ENCODE data around the gene MGST3. TPM values are rescaled to one million over a fixed set of nuclear protein-coding genes. Genes with fewer than 3 reads are reported as not detected.

Gene MGST3
- total RNA-seq, 1 experiment from 2014 or later, result 90.1 TPM

DNA sequence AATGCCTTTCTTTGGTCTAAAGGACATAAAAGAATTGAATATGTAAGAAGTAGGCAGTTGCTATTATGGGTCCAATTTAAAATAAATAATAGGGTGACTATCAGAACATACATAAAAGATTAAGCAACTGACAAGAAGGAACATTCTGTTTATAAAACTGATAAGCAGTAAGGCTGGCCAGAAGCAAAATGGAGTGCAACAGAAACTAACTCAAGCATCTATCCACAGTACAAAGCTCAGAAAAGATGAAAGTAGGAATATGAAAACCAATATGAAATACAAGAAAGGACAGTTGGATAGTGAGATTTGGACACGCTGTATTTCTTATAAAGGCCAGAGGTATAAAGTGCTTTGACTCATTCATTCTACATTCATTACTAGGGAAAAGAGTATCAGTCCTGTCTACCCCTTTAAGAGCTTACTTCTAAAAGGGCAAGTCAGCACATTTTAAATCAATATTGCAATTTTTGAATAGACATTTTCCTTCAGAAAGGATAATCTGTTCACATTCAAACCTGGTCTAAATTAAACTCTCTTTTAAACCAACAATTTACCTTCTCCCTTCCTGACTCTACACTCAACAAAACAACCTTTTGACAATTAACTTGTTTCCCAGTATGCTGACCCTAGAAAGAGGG, 52.9 kb downstream of the MGST3 start:
- Histone ChIP-seq H4K20me1 (ENCODE audit: insufficient read depth) (no peaks in the 10 kb centered on the region), H3K27ac (no peak overlapping the region), H3F3A (ENCODE audit: insufficient read depth, low read depth) (no peaks in the 10 kb centered on the region), H2AFZ (no peak overlapping the region), H3K4me3 (no peak overlapping the region), H3K9me3 (ENCODE audit: insufficient read depth, low read depth) (no peaks in the 10 kb centered on the region), H3K79me2 (ENCODE audit: low read depth) (0 out of 2 replicates have a peak, but pooled peaks cover 14% of the 10 kb centered on the region), H3K4me2 (no peak overlapping the region), H3K4me1 (replicated peaks; ENCODE audit: insufficient read depth) (no peaks in the 10 kb centered on the region), H3K27me3 (ENCODE audit: insufficient read depth, low read depth) (no peaks in the 10 kb centered on the region), H3K36me3 (ENCODE audit: low read depth) (peaks cover 24% of the 10 kb centered on the region), H3K9me2 (ENCODE audit: insufficient read depth) (no peaks in the 10 kb centered on the region)
- intact Hi-C loops (cut with micrococcal nuclease; ENCODE audit: unreplicated experiment), result no loop called here
- DNase-seq, result no peak
- no TSS peak for BruUV-seq (replicated peaks)
- ChIA-PET POLR2A (ENCODE audit: unreplicated experiment) (no interaction called here), CTCF (no interaction called here)
- no peak for TF ChIP-seq EZH2 (IDR thresholded peaks at IDR 0.05; ENCODE audit: low read depth)
- TF ChIP-seq, protein P1, sequence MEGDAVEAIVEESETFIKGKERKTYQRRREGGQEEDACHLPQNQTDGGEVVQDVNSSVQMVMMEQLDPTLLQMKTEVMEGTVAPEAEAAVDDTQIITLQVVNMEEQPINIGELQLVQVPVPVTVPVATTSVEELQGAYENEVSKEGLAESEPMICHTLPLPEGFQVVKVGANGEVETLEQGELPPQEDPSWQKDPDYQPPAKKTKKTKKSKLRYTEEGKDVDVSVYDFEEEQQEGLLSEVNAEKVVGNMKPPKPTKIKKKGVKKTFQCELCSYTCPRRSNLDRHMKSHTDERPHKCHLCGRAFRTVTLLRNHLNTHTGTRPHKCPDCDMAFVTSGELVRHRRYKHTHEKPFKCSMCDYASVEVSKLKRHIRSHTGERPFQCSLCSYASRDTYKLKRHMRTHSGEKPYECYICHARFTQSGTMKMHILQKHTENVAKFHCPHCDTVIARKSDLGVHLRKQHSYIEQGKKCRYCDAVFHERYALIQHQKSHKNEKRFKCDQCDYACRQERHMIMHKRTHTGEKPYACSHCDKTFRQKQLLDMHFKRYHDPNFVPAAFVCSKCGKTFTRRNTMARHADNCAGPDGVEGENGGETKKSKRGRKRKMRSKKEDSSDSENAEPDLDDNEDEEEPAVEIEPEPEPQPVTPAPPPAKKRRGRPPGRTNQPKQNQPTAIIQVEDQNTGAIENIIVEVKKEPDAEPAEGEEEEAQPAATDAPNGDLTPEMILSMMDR (conservative IDR thresholded peaks at IDR 0.05), result no peak

DNA sequence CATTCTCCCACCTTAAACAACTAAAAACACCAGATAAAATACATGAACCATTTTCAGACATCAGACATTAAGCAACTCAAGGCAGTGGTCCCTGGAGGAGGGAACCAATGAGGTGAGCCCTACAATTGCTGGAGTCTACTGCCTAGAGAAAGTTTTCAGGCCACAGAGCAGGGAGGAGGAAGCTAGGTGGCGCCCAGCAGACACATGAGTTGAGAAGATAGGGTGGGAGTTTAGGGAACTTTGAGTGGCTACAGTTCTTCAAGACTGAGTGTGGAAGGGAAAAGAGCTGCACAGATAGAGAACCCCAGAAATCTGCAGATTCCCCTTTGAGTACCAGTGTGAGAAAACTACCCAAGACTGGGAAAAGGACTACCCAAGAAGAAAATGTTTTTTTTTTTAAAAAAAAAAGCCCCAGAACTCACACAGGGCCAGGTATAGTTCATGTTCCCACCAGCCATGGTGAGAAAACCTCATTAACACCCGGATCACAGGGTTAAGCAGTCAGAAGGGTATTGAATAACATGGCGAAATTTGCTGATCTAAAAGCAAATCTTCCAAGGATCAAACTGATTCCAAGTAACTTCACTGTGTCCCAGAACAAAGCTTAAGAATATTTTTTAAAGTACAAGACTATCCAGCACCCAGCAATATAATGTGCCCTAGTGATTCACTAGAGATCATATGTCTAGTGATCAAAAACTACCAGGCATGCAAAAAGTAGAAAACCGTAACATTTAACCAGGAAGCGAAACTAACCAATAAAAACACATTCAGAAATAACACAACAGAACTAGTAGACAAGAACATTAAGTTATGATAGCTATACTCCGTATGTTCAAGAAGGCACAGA, 55.3 kb downstream of the MGST3 start:
- CTCF ChIA-PET, result no interaction called here
- 0 out of 2 replicates have a peak, but pooled peaks cover 17% of the 10 kb centered on the region for H3K79me2 ChIP-seq (ENCODE audit: low read depth)
- H3K27ac ChIP-seq, result no peak overlapping the region
- H3K9me2 ChIP-seq (ENCODE audit: insufficient read depth), result no peaks in the 10 kb centered on the region
- no peak overlapping the region for H2AFZ ChIP-seq
- no TSS peak for BruUV-seq (replicated peaks)
- peaks cover 16% of the 10 kb centered on the region for H3K36me3 ChIP-seq (ENCODE audit: low read depth)
- no peak overlapping the region for H3K4me3 ChIP-seq
- no peaks in the 10 kb centered on the region for H3K4me1 ChIP-seq (replicated peaks; ENCODE audit: insufficient read depth)
- H3K9me3 ChIP-seq (ENCODE audit: insufficient read depth, low read depth), result no peaks in the 10 kb centered on the region
- POLR2A ChIA-PET (ENCODE audit: unreplicated experiment), result no interaction called here
- H3F3A ChIP-seq (ENCODE audit: insufficient read depth, low read depth), result no peaks in the 10 kb centered on the region
- no peaks in the 10 kb centered on the region; the same call in 1 of the 2 replicates for H4K20me1 ChIP-seq (ENCODE audit: insufficient read depth)
- intact Hi-C loops (cut with micrococcal nuclease; ENCODE audit: unreplicated experiment), result no loop called here
- no peaks in the 10 kb centered on the region for H3K27me3 ChIP-seq (ENCODE audit: insufficient read depth, low read depth)
- no peak overlapping the region for H3K4me2 ChIP-seq
- no peak for TF ChIP-seq EZH2 (IDR thresholded peaks at IDR 0.05; ENCODE audit: low read depth)
- TF ChIP-seq, protein P1 (conservative IDR thresholded peaks at IDR 0.05), result no peak
- no peak for DNase-seq

DNA sequence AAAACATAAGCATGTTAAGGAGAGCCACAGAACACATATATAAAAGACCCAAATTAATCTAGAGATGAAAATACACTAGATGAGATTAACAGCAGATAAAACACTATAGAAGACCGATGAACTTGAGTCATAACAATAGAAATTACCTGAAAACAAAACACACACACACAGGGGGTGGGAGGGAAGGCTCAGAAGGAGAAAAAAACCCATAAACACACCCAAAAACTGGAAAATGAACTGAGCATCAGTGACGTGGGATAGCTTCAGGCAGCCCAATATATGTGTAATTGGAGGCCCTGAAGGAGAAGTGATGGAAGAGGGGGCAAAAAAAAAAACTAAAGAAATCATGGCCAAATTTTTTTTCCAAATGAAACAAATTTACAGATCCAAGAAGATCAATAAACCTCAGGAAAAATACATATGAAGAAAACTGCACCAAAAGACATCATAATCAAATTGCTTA, 56.0 kb downstream of the MGST3 start:
- H3K36me3 ChIP-seq (ENCODE audit: low read depth), result peaks cover 14% of the 10 kb centered on the region
- no peaks in the 10 kb centered on the region for H3K27me3 ChIP-seq (ENCODE audit: insufficient read depth, low read depth)
- H3K9me3 ChIP-seq (ENCODE audit: insufficient read depth, low read depth), result no peaks in the 10 kb centered on the region
- H3K27ac ChIP-seq, result no peak overlapping the region
- DNase-seq, result no peak
- intact Hi-C loops (cut with micrococcal nuclease; ENCODE audit: unreplicated experiment), result no loop called here
- BruUV-seq (replicated peaks), result no TSS peak
- no peaks in the 10 kb centered on the region for H3F3A ChIP-seq (ENCODE audit: insufficient read depth, low read depth)
- TF ChIP-seq EZH2 (IDR thresholded peaks at IDR 0.05; ENCODE audit: low read depth), result no peak
- TF ChIP-seq, protein P1 (conservative IDR thresholded peaks at IDR 0.05), result no peak
- no peak overlapping the region for H2AFZ ChIP-seq
- ChIA-PET CTCF (no interaction called here), POLR2A (ENCODE audit: unreplicated experiment) (no interaction called here)
- H3K4me1 ChIP-seq (replicated peaks; ENCODE audit: insufficient read depth), result no peaks in the 10 kb centered on the region
- 0 out of 2 replicates have a peak, but pooled peaks cover 17% of the 10 kb centered on the region for H3K79me2 ChIP-seq (ENCODE audit: low read depth)
- H3K4me2 ChIP-seq, result no peak overlapping the region
- H3K4me3 ChIP-seq, result no peak overlapping the region
- H3K9me2 ChIP-seq (ENCODE audit: insufficient read depth), result no peaks in the 10 kb centered on the region
- no peaks in the 10 kb centered on the region; the same call in 1 of the 2 replicates for H4K20me1 ChIP-seq (ENCODE audit: insufficient read depth)

Data from PC-9 (cell line).